Measurements from ENCODE around the gene MZT2A.
A peak's percentile ranks its signal among the peaks of the same experiment; 100 is the strongest.
"Not testable (repeated sequence)": the region's sequence is repeated elsewhere in the genome, so short reads cannot be mapped to it uniquely, and the experiment has no call there.

The MZT2A gene

DNA sequence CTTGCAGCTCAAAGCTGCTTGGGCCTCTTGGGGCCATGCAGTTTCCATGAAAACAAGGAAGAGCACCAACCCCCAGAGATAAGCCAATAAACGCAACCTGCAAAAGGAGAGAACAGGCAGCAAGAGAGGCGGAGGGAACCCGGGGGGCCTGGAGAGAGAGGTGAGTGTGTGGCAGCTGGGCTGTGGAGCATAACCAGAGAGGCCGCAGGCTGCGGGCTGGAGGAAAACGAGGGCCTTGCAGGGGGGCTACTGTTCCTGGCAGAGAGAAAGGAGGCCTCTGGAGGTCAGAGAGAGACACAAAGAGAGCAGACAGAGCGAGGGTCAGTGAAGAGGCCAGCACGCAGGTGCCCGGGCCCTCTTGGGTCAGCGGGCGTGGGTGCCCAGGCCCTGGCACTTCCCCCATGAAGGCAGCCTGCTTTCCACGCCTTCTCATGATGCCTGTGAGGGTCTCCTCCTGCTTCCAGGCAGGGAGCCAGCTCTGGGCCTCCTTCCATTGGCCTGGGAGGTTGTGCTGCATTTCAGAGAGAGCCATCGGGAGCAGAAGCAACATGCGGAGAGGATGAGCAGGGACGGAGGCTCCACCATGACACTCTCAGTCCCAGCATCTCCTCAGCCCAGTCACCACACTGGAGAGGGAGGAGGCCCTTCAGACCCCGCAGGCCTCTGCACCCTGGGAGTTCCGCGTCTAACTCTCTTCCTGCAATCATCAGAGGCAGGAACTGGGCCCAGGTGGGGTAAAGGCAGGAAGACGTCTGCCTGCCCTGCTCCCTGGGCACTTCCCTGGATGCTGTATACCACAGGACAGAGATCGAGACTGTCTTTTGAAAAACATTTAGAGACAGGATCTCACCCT is 1.4 kb downstream of the MZT2A start:
- DNase-seq, result peak; percentile 29

DNA sequence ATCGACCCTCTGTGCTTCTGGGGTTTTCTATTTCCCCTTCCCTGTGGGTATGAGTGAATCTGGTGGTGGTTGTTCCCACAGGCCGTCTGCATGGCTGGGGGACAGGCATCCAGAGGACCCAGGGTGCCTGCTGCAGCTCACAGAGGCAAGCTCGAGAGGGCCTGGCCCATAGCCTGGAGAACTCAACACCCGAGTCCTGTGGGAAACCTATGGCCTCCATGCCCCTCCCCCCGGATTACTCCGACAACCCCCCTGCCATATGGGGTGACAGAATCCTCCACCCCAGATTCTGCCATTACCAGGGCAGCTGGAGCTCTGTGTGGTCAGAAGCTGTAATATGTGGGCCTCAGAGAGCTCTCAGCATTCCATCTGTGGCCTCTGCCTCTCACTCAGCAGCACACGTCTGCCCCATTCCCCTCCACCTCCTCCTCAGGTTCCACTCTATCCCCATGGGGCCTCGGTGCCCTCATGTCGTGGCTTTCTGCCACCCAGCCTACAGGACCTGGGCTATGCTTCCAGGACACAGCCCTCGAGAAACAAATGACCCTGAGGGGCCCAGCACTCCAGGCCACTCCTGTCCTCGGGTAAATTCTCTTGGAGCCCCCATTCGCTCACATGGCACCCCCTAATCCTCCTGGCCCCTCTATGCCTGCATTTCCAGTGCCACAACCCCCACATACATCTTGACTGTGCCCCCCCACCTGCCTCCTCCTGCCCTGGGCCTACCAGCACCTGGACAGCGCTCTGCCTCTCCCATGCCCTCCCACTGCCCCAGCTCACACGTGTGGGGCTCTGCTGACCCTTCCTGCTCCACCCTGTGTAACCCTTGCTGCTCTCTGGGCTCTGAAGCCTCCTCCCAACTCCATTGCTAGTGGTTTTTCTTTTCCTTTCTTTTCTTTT is 3.6 kb downstream of the MZT2A start:
- DNase-seq, result no peak

DNA sequence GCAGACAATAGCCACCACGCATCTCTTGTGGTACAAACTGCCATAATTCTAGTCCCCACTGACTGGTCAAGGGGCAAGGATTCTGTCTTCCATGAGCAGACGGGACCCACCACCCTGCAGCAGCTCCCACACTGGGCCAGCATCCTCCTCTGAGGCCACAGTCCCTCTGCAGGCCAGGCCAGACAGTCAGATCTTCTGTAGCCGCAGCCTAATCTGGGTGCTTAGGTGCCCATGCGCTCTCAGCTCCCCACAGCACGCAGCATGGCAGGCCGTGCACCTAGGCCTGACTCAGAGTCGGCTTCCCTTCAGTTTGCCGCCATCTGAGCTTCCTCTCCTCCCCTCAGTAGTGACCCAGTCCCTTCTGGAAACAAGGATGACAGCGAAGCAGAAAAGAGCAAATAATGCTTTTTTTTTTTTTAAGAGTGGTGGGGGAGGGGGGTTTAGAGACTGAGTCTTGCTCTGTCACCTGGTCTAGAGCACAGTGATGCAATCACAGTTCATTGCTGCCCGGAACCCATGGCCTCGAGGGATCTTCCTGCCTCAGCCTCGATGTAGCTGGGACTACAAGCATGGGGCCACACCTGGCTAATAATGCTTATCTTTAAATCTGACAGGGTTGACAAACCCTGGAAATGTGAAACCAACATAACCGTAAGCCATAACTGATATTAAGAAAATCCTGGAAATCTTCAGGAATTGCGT is 5.8 kb downstream of the MZT2A start:
- DNase-seq, result not testable (repeated sequence)

DNA sequence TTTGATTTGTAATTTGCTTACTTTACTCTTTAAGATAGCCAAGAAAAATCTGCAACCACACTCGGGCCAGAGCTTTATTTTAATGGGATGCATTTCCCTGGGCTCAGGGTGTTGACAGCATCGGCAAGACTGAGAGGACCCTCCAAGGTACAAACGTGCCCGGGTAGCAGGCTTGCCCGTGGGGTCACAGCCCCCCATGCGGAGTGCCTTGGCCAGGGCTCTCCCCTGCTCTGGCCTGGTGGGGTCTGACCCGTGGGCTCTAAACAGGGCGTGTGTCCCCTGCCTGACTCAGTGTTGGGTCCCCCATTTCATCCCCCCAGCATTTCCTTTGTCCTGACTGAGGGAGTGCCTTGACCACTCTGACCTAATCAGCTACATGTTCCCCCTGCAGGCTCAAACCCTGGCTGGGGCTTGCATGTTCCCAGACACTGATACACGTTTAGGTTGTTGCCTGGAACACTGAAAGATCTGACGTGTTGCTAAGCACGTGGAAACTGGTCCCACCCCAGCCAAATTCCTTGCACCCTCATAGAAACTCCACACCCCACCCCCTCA is 7.2 kb downstream of the MZT2A start:
- not testable (repeated sequence) for DNase-seq

DNA sequence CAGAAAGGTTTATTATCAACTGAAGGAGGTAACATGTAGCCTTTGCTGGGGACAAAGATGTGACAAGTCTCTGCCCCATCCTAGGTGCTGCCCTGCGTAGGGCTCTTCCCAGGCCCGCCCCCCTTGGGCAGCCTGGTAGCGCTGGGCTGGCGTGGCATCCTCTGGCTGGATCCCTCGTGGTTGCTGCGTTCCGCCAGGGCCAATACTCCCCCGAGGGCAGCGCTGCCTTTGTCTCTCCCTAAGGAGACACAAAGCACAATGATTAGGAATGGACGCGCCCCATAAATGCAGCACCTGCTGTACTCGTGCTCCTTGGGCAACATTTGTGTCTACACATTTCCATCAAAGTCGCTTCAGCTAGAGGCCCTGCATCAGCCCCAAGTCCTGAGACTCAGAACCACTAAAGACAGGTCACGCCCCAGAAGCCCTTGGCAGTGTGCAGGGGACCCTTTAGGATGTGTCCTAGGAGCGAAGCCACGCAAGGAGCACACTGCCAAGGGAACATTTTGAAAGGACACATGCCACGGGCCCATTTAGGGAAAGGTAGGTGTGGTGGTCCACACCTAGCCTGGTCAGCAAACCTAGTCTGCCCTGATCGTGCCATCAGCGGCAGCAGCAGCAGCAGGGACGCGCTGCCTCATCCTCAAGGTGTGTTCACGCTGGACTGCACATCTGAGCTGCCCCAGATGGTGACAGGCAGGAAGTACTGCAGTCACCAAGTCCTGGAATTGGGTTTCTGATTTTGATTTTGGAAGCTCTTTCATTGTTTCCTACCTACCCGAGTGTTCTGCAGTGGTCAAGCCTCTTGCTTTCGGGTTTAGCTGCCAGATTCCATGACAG is 8.0 kb downstream of the MZT2A start:
- not testable (repeated sequence) for DNase-seq

DNA sequence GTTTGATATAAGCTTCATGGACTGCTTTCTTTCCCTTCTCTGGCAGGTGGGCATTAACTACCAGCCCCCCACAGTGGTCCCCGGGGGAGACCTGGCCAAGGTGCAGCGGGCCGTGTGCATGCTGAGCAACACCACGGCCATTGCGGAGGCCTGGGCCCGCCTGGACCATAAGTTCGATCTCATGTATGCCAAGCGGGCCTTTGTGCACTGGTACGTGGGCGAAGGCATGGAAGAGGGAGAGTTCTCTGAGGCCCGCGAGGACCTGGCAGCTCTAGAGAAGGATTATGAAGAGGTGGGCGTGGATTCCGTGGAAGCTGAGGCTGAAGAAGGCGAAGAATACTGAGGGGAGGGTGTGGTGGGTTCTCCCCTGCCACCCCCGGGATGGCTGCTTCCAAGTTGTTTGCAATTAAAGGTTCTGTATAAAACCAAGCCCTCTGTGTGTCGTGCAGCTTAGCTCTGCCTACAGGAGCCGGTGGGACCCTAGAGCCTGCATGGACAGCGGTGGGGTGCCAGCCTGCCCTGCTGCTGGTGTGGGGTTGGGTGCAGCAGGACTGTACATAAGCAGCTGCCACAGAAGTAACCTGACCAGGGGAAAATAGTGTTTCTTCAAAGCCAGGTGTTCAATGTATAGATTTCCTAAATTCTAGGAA is 9.6 kb downstream of the MZT2A start:
- not testable (repeated sequence) for DNase-seq

DNA sequence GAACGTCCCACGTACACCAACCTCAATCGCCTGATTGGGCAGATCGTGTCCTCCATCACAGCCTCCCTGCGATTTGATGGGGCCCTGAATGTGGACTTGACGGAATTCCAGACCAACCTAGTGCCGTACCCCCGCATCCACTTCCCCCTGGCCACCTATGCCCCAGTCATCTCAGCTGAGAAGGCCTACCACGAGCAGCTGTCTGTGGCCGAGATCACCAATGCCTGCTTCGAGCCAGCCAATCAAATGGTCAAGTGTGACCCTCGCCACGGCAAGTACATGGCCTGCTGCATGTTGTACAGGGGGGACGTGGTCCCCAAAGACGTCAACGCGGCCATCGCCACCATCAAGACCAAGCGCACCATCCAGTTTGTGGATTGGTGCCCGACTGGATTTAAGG is 11.8 kb downstream of the MZT2A start:
- not testable (repeated sequence) for DNase-seq

DNA sequence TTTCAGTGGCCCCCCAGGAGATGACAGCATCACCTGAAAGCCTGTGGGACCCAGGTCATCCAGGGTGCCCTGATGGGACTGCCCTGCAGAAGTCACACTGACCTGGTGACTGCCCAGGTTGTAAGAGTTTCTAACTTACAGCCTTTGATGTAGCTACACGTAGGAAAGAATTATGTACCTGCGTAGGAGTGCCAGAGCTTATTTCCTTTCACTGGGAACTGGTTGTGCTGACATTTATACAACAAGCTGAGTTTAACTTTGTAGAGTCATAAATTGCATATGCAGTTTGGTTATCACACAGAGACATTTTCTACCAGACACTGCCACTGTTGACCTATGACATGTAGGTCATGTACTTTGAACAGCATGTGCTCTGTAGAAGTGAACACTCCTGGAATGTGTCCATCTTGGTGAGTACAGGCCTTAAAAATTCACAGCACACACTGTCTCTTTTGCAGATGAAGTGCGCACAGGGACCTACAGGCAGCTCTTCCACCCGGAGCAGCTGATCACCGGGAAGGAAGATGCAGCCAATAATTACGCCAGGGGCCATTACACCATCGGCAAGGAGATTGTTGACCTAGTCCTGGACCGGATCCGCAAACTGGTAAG is 13.2 kb downstream of the MZT2A start:
- not testable (repeated sequence) for DNase-seq

DNA sequence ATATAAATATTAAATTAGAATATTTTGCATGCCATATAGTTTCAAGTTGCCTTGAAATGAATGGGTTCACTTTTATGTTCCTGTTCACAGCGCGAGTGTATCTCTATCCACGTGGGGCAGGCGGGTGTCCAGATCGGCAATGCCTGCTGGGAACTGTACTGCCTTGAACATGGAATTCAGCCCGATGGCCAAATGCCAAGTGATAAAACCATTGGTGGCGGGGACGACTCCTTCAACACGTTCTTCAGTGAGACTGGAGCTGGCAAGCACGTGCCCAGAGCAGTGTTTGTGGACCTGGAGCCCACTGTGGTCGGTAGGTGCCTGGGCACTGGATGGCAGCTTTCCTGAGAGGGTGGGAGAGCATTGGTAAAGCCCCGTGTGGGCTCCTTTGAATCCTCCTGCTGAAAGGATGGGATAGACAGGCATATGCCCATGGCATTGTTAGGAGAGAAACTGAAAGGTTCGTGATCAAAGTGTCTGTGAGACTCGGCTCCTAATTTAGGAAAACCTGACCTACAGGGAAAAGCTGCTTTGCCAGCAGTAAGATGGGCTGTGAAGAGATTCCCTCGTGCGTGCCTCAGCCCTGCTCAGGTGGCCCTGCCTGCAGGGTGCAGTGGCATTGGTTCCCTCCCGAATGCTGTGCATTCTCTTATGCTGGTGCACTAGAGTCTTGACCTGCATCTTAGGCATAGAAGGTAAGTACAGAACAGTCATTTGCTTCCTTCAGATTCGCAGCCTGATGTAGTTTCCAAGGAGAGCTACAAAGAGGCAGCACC is 13.9 kb downstream of the MZT2A start:
- DNase-seq, result not testable (repeated sequence)

DNA sequence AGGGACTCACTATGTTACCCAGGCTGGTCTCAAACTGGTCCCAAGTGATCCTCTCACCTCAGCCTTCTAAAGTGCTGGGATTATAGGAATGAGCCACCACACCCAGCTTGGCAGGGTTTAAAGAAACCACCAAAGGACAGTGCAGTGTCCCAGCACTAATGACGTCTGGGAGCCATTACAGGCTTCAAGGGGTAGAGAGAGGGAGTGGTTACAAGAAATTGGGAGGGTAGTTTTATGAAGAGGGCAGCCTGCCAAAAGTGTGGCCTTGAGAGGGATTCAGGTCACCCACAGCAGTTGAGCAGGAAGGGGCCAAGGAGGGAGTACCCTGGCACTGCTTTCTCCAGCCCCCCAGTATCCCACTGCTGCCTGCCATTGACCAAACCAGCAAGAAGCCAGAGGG is 15.0 kb downstream of the MZT2A start:
- DNase-seq, result not testable (repeated sequence)

DNA sequence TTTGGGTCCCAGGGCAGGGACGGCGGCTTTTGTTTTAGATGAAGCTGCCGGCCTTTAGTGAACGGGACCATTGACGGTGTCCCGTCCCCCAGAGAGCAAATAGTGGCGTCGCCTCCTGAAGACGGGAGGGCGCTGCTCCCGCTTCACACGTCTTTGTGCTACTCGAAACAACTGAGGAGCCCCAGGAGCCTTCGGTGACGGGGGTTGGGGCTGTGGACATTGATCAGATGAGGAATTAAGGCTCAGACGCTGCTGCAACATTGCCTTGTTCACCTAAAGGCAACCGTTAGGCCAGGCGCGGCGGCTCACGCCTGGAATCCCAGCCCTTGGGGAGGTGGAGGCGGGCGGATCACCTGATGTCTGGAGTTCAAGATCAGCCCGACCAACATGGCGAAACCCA is 15.8 kb downstream of the MZT2A start:
- DNase-seq, result not testable (repeated sequence)

DNA sequence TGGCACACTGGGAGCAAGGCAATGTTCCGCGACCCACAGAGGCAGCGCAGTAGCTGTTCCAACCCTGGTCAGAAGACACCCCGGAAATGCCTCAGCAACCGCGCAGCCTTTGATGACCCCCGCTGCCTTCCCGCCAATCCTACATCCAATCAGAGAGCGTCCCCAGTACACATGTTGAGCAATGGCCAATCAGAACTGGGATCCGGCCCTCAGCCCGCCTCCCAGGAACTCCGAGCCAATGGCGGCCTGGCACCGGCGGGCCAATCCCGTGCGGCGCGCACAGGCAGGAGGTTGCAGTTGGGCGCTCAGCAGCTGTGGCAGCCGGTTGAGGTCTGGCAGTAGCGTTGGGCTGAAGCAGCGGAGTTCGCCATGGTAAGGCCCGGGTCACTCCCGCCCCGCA is 16.4 kb downstream of the MZT2A start, which contains the start of gene TUBA3D:
TSS of gene TUBA3D (plus strand) at position 289 of the 400 bp plus-strand sequence. CDS start at position 370, 81 bp downstream.
- DNase-seq, result no peak

DNA sequence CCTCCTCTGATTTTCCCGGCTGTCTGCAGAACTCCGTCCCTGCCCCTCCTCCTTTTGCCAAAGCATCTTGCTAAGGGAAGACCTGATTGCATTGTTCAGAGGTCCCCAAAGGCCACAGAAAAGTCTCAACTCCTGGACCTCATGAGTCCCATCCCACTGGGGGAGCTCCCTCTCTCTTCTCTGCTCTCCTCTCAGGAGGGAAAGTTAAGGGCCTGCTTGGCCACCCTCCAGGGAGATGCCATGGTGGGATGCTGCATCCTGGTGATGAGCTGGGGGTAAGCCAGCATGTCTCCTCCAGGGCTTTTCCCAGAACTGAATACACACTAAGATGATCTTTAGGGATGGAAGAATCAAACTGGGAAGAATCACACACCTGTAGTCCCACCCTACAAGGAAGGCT is 18.9 kb downstream of the MZT2A start:
- not testable (repeated sequence) for DNase-seq

DNA sequence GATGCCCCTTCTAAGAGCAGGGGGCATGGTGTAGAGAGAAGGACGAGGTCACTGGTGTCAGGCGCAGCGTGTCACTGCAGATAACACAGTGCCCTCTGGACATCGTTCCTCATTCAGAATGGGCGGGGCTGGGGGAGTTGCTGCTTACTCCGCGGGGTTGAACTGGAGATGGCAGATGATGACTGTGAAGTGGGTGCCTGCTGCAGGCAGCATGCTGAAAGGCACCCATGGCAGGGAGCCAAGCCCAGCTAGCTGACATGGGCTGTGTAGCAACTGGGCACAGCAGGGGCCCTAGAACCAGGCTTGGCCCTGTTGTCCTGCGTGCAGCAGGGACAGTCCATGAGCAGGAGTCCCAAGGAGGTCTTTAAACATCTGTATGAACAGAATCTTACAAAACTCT is 20.6 kb downstream of the MZT2A start:
- DNase-seq, result not testable (repeated sequence)

DNA sequence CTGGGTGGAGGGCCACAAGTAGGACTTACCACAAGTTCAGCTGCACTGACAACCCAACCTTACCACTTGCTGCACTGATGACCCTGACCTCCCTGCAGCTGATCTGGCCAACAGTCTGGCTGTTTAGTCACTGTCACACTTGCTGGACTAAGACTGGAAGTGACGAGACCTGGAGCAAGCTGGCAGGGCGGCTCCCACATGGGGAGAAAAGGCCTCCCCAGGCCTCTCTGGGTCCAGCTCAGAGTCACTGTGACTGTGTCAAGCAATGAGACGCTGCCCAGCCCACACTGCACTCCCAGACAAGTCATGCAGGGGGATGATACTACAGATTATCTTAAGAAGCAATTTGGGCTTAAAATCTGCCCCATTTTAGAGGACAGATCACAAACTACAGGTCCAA is 21.3 kb downstream of the MZT2A start:
- not testable (repeated sequence) for DNase-seq

DNA sequence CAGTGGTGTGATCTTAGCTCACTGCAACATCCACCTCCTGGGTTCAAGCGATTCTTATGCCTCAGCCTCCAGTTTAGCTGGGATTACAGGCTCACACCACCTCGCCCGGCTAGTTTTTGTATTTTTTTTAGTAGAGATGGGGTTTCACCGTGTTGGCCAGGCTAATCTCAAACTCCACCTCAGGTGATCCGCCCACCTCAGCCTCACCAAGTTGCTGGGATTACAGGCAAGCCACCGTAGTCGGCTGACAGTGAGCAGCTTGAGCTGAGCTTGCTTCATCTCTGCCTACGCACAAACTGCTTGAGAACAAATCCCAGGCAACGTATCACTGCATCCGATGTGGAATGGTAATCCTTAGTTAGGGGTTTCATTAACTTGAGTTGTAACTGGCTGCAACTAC is 24.5 kb downstream of the MZT2A start:
- DNase-seq, result not testable (repeated sequence)

DNA sequence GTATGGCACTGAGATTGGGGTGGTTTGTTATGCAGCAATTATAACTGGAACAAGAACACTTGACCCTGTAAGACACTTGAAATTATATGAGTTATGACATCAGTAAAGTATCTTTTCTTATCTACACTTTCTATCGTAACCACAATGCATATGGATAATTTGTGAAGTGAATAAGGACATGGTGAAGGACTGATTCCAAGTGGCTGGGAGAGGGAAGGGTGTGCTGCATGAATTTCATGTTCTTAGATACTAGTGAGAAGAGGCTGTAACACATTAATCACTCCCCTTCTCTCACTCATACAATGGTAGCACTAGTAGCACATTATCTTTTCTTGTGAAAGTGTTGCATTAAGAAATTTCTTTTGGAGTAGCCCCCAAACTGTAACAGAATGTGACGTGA is 37.3 kb downstream of the MZT2A start:
- DNase-seq, result not testable (repeated sequence)

DNA sequence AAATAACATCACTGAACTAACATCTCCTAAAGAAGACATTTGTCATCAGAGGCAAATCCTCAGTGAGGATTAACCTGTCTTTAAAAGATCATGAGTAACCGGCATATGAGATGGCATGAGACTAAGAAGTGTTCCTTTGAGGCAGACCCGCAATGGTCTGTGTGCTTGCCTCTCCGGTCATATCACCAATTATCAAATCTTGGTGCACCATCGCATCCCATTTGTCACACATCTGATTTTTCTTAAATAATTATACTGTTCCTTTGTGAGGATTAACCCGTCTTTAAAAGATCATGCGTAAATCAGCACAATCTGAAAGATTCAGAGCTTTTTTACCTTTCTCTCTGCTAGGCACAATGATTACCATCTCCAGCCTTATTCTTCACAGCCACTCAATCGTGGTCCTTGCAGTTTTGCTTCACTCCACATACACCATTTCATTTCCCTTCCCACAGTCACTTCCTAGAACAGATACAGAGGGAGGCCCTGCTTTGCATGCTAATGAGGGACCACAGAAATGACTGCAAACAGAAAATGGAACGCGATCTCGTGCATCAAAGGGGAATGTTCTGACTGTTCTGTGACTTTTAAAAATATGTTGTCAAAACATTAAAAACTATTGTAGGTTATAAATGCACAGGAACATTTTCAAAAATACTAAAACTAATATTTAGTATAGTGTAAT is 40.8 kb downstream of the MZT2A start:
- not testable (repeated sequence) for DNase-seq

DNA sequence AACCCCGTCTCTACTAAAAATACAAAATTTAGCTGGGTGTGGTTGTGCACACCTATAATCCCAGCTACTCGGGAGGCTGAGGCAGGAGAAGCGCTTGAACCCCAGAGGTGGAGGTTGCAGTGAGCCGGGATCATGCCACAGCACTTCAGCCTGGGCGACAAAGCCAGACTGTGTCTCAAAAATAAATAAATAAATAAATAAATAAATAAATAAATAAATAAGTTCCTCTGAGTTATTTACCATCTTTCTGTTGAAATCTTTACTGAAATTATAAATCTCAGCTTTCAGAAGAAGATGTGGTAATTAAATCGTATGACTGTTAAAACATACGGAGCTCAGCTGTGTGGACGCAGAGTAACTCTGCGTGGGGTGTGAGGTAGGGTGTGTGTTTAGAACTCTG is 44.2 kb downstream of the MZT2A start:
- not testable (repeated sequence) for DNase-seq
